Body of pancreas (tissue), 4 donors: Measurements from ENCODE around the gene CCDC154.

Experiments
- POLR2A ChIP-seq, 3 donors: fragments of 450-650 bp; IDR thresholded peaks; one replicate each; pipeline ENCODE4 v1.6.1; 2016; ENCODE audit warnings: antibody characterized with exemption in 3 of 3, mild to moderate bottlenecking in 2 of 3
- TF ChIP-seq, protein P1 (sequence below), 7 experiments: fragments of 450-650 bp in 4 of 7; fragments of 200-600 bp in 3 of 7; sonication (generic) in 3 of 7; IDR thresholded peaks; one replicate each; pipeline ENCODE4 v1.5.1; 2016 to 2019; ENCODE audit warnings: antibody characterized with exemption in 7 of 7

DNA sequence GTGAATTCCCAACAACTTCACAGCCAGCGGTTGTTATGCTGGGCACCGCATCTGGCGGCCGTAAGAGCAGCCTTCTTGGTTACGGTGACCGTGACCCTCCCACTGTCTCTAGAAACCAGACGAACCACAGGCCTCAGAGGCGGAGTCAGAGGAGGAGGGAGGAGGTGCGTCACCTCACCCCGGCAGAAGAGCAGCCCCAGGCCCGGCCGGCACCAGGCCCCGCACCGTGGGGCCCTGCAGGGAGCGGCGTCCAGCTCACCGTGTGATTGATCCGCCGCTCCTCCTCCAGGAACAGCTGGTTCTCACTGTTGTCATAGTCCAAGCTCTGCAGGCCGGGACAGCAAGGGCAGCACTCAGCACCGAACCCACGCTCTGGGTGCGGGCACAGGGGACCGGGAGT is 16.8 kb upstream of the CCDC154 start:
- TF ChIP-seq, protein P1, sequence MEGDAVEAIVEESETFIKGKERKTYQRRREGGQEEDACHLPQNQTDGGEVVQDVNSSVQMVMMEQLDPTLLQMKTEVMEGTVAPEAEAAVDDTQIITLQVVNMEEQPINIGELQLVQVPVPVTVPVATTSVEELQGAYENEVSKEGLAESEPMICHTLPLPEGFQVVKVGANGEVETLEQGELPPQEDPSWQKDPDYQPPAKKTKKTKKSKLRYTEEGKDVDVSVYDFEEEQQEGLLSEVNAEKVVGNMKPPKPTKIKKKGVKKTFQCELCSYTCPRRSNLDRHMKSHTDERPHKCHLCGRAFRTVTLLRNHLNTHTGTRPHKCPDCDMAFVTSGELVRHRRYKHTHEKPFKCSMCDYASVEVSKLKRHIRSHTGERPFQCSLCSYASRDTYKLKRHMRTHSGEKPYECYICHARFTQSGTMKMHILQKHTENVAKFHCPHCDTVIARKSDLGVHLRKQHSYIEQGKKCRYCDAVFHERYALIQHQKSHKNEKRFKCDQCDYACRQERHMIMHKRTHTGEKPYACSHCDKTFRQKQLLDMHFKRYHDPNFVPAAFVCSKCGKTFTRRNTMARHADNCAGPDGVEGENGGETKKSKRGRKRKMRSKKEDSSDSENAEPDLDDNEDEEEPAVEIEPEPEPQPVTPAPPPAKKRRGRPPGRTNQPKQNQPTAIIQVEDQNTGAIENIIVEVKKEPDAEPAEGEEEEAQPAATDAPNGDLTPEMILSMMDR (IDR thresholded peaks at IDR 0.05), result no peak
- TF ChIP-seq POLR2A (IDR thresholded peaks at IDR 0.05), result no peak
